Breast epithelium (tissue), 3 donors: ENCODE results near the gene LCN6.

Experiments
- CTCF ChIP-seq, 3 donors: fragments of 450-650 bp; IDR thresholded peaks; one replicate each; pipeline ENCODE4 v1.5.1; 2016 to 2017; ENCODE audit warnings: antibody characterized with exemption in 3 of 3, mild to moderate bottlenecking in 3 of 3, moderate library complexity in 3 of 3
- POLR2A ChIP-seq: fragments of 450-650 bp; IDR thresholded peaks from one replicate; pipeline ENCODE4 v1.6.1; 2016; ENCODE audit warnings: antibody characterized with exemption, mild to moderate bottlenecking, moderate library complexity
- POLR2AphosphoS5 ChIP-seq, 3 donors: sonication (generic); formaldehyde crosslinking; IDR thresholded peaks; one replicate each; pipeline ENCODE4 v1.6.1; 2017; ENCODE audit warnings: antibody characterized with exemption in 3 of 3

GRCh38 chr9:136763649-136764035 lies 15.3 kb upstream of the LCN6 start:
- no peak for TF ChIP-seq POLR2AphosphoS5 (IDR thresholded peaks at IDR 0.05)
- no peak for TF ChIP-seq POLR2A
- TF ChIP-seq CTCF (IDR thresholded peaks at IDR 0.05) = no peak
